Tibial artery (tissue), 4 donors: Measurements from ENCODE around the gene SLC38A8.

Experiments used
- DNase-seq, 2 donors: peaks; one replicate each; pipeline ENCODE4 v3.0.0-alpha.2; 2019
- H3K27ac ChIP-seq, 2 donors: fragments of 200-600 bp; sonication (generic) in 1 of 2; 1 replicate in 1 of 2; 2 replicates in 1 of 2; pipeline ENCODE4 v1.5.1; 2018 to 2019; ENCODE audit warnings: mild to moderate bottlenecking in 1 of 2
- H3K27me3 ChIP-seq, 2 donors: fragments of 200-600 bp; sonication (generic) in 1 of 2; one replicate each; pipeline versions ENCODE4 v1.5.1 to v1.6.0; 2016 to 2019
- H3K36me3 ChIP-seq, 3 donors: fragments of 200-600 bp; sonication (generic) in 2 of 3; one replicate each; pipeline ENCODE4 v1.5.1; 2016 to 2019; ENCODE audit warnings: mild to moderate bottlenecking in 2 of 3
- H3K4me1 ChIP-seq, 4 donors: fragments of 200-600 bp; sonication (generic) in 2 of 4; 1 replicate in 3 of 4; 2 replicates in 1 of 4; pipeline ENCODE4 v1.5.1; 2016 to 2019
- H3K4me3 ChIP-seq, 2 donors: fragments of 200-600 bp; sonication (generic) in 1 of 2; 1 replicate in 1 of 2; 2 replicates in 1 of 2; pipeline ENCODE4 v1.5.1; 2018 to 2019; ENCODE audit warnings: mild to moderate bottlenecking in 2 of 2
- H3K9me3 ChIP-seq, 3 donors: fragments of 200-600 bp; sonication (generic) in 1 of 3; one replicate each; pipeline ENCODE4 v1.5.1; 2016 to 2019
- CTCF ChIP-seq, 2 experiments: fragments of 200-600 bp in 1 of 2; fragments of 450-650 bp in 1 of 2; IDR thresholded peaks; one replicate each; pipeline ENCODE4 v1.5.1; 2017 to 2019; ENCODE audit warnings: antibody characterized with exemption in 2 of 2, mild to moderate bottlenecking in 1 of 2, moderate library complexity in 1 of 2
- intact Hi-C: fragments of 100-400 bp; cut with DNase I; formaldehyde crosslinking; loops from one replicate; pipeline ENCODE4 v1.15.0; 2023; ENCODE audit warnings: low total_unique reads

SLC38A8 gene

GRCh38 chr16:84045001-84045817 is 2.6 kb upstream of the SLC38A8 start:
- Histone ChIP-seq H3K4me1 (no peaks in the 10 kb centered on the region), H3K36me3 (peaks cover 8 to 27% (median 20%) of the 10 kb centered on the region in 3 donors), H3K27ac (no peak overlapping the region), H3K9me3 (no peaks in the 10 kb centered on the region), H3K4me3 (no peak overlapping the region), H3K27me3 (peaks cover 0 to 29% of the 10 kb centered on the region in 2 donors)
- DNase-seq, result no peak
- intact Hi-C loops, result no loop called here
- TF ChIP-seq CTCF (IDR thresholded peaks at IDR 0.05), result no peak

- peaks cover 0 to 16% (median 9%) of the 10 kb centered on the region in 3 donors for H3K36me3 ChIP-seq
- H3K9me3 ChIP-seq, result no peaks in the 10 kb centered on the region
- H3K27me3 ChIP-seq, result peaks cover 0 to 31% of the 10 kb centered on the region in 2 donors
- intact Hi-C loops, result no loop called here
- no peaks in the 10 kb centered on the region for H3K4me1 ChIP-seq
- H3K27ac ChIP-seq, result no peak overlapping the region
- no peak overlapping the region for H3K4me3 ChIP-seq
- no peak for TF ChIP-seq CTCF (IDR thresholded peaks at IDR 0.05)
- DNase-seq, result no peak
These were observed 1.5 kb upstream of the SLC38A8 start for GRCh38 chr16:84044118-84044488.

GRCh38 chr16:84043486-84044117 is 1.0 kb upstream of the SLC38A8 start:
- DNase-seq, result no peak
- peaks cover 0 to 11% (median 4%) of the 10 kb centered on the region in 3 donors for H3K36me3 ChIP-seq
- H3K4me3 ChIP-seq, result no peak overlapping the region
- H3K27me3 ChIP-seq, result peaks cover 0 to 31% of the 10 kb centered on the region in 2 donors
- no peak overlapping the region for H3K27ac ChIP-seq
- no peak for TF ChIP-seq CTCF (IDR thresholded peaks at IDR 0.05)
- no peaks in the 10 kb centered on the region for H3K9me3 ChIP-seq
- no peaks in the 10 kb centered on the region for H3K4me1 ChIP-seq
- intact Hi-C loops, result no loop called here

- DNase-seq, result no peak
- intact Hi-C loops, result no loop called here
- Histone ChIP-seq H3K27me3 (peaks cover 0 to 31% of the 10 kb centered on the region in 2 donors), H3K4me3 (no peak overlapping the region), H3K36me3 (peaks cover 0 to 6% (median 0%) of the 10 kb centered on the region in 3 donors), H3K27ac (no peak overlapping the region), H3K9me3 (no peaks in the 10 kb centered on the region), H3K4me1 (no peaks in the 10 kb centered on the region)
- no peak for TF ChIP-seq CTCF (IDR thresholded peaks at IDR 0.05)
These were observed 387 bp upstream of the SLC38A8 start for GRCh38 chr16:84042879-84043485.

GRCh38 chr16:84041881-84042280 is 714 bp downstream of the SLC38A8 start:
- Histone ChIP-seq H3K4me3 (no peak overlapping the region), H3K9me3 (no peaks in the 10 kb centered on the region), H3K36me3 (no peaks in the 10 kb centered on the region), H3K4me1 (no peaks in the 10 kb centered on the region), H3K27ac (no peak overlapping the region), H3K27me3 (peaks cover 0 to 34% of the 10 kb centered on the region in 2 donors)
- intact Hi-C loops, result no loop called here
- DNase-seq, result no peak
- TF ChIP-seq CTCF (IDR thresholded peaks at IDR 0.05), result no peak
